ENCODE results near the gene C1QB.
"Not testable (repeated sequence)": the region's sequence is repeated elsewhere in the genome, so short reads cannot be mapped to it uniquely, and the experiment has no call there.

Gene C1QB

DNA sequence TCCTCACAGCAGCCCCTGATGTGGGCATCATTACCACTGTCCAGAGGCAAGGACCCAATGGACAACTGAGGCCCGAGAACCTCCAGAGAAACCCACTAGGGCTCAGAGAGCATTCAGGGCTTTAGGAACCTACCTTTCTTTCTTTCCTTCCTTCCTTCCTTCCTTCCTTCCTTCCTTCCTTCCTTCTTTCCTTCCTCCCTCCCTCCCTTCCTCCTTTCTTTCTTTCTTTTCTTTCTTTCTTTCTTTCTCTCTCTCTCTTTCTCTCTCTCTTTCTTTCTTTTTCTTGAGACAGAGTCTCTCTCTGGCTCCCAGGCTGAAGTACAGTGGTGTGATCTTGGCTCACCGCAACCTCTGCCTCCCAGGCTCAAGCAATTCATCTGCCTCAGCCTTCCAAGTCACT, 15.8 kb downstream of the C1QB start:
- DNase-seq = not testable (repeated sequence)

DNA sequence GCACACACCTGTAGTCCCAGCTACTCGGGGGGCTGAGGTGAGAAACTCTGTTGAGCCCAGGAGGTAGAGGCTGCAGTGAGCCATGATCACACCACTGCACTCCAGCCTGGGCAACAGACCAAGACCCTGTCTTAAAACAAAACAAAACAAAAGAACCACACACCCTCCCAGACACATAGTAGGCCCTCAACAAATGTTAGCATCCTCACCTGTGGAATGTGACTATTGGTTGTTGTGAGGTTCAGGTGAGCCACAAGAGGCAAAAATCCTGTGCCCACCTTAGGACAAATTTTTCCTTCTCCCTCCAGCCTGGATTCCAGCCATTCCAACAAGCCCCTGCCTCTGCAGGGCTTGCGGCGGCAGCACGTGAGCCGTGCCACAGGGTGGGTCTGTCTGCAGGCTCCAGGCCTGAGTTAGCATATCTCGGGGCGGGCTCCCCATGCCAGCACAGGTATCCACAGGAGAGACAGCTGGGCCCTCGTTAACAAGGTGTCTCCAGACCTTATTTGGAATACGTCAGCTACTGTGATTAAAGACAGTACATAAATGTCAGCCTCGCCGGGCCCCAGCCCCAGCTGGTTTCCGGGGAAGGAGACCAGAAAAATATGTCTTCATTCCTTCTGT, 17.4 kb downstream of the C1QB start:
- DNase-seq = no peak

DNA sequence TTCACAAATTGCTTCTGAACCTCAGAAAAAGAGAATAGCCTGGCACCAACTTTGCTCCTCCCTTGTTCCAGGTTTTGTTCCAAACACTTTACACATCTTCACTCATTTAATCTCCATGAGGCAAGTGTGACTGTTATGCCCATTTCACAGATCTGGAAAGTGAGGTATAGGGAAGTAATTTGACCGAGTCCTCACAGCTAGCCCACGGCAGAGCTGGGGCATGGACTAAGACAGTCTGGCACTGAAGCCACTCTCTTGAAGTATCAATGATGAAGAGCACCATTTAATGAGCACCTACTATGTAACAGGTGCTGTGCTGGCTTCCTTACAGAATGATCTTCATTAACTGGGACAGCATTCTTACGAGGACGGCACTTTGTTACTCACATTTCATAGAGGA, 19.0 kb downstream of the C1QB start:
- no peak for DNase-seq

DNA sequence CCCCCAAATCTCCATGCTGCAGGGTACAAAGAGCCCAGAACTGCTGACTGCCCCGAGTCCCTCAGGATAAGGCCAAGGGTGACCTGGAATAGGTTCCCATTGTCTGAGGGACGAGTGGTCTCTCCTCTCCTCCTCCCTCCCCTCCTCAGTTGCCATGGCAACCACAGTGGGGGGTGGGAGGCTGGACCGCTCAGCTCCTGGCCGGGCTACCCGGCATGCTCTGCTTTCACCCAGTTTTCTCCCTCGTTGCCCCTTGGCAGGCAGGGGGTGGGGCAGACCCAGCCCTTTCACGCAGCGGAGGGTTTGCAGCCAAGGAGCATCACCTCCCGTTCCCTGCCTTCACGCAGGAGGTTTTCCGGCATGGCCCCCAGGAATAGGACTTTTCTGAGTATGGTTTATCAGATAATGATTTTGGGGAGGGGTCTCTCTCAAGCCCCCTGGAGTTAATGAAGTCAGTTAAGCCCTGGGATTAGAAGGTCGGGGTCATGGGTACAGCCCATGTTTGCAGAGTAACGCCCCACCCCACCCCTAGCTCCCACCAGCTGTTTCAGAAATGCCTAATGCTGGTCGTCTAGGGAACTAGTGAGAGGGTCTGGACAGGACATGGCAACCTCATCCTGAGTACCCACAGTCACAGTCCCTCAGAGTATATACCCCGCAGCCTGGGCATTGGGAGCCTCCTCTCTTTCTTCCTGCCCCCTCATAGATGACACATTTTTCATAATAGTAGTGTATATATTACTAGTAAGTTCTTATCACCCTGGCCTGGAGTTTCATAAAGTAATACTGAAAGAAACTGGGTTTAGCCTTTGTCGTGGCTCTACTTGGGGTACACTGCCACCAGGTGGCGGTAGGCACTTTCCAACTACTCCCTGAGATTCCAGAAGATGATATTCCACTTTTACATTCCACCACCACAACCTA, 20.7 kb downstream of the C1QB start:
- peak; percentile 80 for DNase-seq

DNA sequence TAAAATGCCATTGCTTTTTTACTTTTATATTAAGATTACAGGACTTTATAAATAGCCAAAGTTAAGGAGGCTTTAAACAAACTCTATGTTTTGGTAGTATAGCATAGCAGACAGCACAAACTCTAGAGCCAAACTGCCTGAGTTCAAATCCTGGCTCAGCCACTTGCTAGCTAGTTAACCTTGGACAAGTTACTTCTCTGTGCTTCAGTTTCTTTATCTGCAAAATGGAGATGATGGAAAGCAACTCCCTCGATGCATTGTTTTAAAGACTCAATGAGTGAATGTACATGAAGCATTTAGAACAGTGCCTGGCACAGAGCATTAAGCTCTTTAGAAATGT, 21.3 kb downstream of the C1QB start:
- no peak for DNase-seq

DNA sequence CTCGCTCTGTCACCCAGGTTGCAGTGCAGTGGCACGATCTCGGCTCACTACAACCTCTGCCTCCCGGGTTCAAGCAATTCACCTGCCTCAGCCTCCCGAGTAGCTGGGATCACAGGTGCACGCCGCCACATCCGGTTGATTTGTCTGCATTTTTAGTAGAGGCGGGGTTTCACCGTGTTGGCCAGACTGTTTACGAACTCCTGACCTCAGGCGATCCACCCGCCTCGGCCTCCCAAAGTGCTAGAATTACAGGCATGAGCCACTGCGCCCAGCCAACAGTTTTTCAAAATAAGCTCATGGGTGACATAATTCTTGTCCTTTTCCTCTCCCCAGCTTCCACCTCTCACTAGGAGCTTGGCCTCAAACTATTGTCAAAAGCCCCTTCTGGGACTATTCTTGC, 23.1 kb downstream of the C1QB start:
- DNase-seq = not testable (repeated sequence)

DNA sequence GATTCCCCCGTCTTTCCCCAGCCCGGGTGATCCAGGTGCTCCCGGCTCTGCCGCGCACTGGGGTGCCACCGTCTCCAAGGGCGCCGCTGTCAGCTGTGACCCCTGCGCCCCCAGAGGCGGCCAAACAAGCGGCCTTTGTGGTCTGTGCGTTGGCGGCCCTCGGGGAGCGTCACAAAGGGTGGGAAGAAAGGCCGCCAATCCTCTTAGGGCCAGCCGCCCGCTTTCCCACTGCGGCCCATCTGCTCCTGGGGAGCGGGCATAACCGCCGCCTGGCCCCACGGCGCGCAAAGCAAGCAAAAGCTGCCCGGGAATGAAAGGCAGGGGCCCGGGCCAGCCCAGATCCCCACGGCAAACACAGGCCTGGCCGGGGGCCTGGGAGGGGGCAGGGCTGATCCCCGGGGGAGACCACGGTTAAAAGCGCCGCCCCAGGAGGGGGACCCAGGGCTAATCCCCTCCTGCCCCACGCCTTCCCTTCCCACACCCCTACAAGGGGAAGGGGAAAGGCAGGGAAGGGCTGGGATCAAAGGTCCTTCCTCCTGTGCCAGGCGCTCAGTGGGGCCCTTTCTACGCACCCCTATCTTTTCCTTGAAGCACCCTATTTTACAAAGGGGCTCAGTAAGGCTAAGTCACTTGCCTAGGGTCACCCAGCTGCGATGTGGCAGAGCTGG, 24.0 kb downstream of the C1QB start:
- DNase-seq = no peak

DNA sequence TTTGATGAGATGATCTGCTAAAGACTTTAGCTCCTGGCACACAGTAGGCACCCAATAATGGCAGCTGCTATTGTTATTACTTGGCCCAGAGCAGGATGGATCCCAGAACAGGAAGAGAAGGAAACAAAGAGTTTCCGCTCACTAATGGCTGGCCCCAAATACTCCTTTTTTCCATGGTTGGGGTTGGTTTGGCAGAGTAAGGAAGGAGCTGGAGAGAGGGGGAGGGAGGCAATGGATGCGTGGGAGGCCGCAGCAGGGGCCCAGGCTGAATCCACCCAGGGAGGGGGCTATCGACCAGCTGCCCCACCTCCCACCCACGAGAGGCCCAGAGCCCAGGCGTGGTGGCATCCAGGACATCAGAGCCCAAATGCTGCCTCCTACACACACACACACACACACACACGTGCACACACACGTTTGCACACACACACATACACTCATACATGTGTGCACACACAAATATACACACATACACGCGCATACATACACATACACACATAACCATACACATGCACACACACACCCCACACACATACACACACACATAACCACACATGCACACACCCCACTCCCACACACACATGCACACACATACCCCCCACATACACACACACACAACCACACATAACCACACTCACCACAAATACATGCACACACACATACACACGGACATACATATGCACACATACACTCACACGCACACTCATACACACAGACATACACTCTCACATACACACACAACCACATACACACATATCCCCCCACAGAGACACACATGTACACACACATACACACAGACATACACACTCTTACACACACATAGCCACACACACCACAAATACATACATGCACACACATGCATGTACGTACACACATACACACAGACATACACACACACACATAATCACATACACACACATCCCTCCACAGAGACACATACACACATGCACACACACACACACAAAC, 25.2 kb downstream of the C1QB start:
- DNase-seq = no peak

DNA sequence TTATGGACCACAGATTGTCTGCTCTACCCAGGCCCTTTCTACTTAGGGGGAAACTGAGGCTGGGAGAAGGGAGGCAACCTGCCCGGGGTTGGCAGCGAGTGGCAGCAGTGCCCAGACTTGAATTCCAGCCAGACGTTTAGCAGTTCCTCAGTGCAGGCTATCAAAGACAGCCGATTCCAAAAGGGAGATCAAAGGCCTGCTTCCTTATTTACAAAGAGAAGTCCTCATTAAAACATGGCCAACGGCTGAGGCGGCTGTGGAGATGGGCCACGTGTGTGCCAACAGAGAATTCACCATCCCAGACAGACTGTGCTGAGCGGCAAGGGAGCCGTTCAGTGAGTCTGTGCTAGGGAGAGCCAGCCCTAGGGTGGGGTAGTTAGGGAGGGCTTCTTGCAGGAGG, 27.7 kb downstream of the C1QB start:
- no peak for DNase-seq

DNA sequence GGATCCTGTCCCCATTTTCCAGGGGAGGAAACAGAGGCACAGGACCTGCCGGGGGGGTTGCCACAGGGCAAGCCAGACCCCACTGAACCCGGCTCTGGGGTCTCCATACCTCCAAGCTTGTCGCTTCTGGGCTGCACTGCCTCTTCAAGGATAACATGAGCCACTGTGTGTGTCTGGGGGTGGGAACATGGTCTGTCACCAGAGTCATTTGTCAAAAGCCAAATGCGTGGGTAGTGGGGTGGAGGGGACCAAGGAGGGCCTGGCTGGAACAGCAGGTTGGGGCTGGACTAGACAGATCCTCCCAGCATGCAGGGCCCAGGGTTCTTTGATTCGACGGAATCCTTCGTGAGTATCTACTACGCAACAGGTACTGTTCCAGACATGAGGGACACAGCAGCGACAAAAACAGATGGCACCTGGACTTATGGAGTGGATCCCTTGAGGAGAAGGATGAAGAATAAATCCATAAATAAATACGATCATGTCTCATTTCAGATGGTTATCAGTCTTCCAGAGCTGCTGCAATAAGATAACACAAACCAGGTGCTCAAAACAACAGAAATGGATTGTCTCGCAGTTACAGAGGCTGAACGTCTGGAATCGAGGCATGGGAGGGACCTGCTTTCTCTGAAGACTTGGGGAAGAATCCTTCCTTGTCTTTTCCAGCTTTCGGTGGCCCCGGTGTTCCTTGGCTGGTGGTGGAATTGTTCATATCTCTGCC, 28.7 kb downstream of the C1QB start:
- no peak for DNase-seq

DNA sequence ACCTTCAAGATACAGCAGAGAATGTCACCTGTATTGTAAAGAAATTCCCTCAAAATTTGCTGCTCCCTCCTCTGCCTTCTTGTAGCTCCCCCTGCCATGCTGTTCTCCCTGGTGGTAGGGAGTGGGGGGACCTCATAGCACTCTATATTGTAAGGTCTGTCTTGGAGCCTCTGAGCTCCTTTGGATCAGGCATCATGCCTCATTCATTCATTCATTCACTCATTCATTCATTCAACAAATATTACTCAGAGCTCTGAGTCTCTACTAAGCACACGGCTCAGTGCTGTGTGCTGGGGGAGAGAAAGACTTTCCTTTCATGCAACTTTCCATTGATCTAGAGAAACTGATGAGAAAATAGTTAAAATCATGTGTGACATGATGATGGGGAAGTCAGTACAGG, 30.5 kb downstream of the C1QB start:
- no peak for DNase-seq

DNA sequence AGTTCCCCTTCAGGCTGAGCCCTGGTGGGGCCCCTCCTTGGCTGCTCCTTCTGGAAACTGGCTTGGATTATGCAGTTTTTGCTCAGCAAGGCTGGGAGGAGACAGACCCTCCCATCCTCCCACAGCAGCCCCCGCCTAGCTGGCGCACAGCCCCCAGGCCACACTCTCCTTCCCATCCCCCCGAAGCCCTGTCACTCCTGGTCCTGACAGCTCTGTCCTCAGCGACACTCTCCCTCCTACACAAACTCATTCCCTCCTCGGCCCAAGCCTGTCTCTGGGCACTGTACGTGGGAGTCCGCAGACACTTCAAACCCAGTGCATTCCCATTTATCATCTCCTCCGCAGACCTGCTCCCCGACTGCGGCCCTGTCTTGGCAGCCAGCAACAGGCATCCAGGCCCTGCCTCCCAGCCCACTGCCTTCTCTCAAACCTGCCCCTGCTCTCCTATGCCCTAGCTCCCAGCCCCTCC, 32.6 kb downstream of the C1QB start:
- no peak for DNase-seq

DNA sequence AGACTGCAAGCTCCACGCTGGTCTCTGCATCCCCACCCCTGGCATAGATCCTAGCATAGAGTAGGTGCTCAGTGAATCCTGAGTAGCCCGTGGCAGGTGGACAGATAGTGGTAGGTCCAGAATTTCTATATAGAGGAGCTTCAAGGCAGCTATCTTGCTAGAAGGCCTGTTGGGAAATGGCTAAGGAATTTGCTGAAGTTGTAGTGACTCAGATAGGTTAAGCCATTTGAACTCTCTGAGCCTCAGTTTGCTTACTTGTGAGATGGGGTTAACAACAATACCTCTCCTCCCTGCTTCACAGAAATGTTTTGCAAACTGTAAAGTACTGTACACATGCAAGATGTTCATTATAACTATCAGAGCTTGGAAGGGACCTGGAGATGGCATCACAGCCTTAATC, 34.2 kb downstream of the C1QB start:
- DNase-seq = no peak

DNA sequence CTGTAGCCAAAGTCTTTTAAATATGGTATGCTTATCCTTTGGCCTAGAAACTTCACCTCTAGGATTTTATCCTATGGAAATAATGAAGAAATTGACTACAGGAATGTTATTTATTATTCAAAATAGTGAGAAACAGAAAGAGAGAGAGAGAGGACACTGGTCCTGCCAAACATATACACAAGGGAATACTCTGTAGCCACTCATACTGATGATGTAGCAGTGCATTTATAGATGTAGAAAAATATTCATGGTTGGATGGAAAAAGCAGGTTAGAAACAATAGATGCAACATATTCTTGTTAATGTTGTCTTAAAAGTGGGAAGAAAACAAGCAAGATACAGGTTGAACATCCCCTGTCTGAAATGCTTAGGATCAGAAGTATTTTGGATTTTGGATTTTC, 35.4 kb downstream of the C1QB start:
- DNase-seq = no peak

DNA sequence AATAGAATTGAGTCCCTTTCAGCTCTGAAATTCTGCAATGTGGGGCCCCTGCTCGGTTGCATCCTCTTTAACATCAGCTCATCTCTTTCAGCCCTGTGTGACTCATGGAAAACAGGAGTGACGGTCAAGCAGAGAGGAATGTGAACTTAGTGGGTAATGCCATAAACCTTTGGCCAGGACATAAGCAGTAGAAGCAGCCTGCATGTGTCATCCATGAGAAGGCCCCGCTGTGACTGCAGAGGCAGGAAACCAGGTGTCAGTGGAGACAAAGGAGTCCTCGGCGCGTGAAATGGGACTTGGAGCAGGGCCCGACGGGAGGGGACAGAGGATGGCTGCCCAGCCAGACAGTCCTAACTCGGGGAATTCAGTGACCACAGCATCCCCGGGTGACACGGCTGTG, 36.5 kb downstream of the C1QB start:
- no peak for DNase-seq

DNA sequence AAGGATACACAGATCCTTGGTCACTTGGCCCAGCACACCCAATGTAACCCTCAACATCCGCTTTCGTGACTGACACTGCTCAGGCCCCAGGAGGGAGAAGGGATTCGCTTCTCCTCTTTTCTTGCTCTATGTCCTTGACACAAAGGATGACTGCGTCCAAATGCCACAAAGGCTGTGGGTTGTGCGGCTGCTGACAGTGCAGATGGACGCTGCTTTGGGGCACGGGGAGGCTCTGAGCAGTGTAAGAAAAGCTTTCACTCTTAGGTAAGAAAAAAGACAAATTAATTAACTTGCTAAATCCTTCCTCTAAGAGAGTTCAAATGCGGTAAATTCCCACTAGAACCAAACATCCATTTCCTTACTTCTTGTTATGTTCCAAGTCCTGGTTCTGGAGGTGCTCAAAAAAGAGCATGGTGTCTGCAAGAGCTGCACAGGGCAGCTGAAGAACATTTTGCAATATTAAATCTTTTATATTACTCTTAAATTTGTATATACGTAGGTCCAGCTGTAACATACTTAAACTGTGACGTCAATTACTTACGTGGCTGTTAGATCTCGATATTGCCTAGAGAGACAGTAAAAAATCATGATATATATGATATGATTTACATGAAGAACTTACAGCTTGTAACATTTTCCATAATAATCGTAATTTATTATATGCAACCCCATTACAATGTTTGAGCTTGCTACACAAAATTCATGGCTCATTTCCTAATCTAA, 38.2 kb downstream of the C1QB start:
- DNase-seq = no peak

DNA sequence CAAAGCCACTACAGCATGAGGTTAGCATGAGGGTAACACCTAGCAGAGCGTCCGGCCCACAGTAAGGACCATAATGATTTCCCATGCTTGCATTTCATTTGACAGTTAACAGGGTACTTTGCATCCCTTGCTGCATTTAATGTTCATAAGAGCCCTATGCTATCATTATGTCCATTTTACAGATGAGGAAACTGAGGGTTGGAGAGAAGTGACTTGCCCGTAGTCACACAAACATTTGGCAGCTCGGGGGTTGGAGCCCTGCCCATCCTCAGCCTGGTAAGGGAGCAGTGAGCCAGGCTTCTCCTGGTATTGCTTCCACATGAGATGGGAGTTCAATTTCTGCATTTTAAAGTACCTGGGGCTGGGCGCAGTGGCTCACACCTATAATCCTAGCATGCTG, 41.1 kb downstream of the C1QB start:
- no peak for DNase-seq

DNA sequence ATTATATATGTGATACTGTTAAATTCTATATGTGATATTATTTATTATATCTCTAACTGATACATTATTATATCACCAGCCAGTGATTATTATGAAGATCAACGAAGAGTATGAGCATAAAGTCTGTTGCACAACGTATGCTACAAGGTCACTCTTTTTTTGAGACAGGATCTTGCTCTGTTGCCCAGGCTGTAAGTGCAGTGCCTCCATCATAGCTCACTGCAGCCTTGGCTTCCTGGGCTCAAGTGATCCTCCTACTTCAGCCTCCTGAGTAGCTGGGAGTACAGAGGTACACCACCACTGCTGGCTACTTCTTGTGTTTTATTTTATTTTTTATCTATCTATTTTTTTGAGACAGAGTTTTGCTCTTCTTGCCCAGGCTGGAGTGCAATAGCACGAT, 43.6 kb downstream of the C1QB start:
- no peak for DNase-seq

DNA sequence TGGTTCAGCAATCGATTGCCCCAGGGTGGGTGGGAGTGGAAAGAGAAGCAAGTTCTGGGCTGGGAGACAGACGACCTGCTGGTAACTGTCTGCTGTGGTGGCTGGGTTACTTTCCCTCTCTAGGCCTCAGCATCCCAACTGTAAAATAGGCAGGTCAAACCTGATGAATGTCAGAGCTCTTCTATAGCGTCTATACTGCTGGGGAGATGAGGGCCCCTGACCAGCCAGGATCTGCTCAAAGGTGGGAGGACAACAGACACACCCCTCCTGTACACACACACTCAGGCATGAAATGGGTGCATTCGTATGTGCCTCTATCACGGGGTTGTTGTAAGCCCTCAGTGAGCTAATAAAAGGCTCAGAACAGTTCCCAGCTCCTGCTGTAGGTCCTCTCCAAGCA, 44.9 kb downstream of the C1QB start:
- DNase-seq = no peak

DNA sequence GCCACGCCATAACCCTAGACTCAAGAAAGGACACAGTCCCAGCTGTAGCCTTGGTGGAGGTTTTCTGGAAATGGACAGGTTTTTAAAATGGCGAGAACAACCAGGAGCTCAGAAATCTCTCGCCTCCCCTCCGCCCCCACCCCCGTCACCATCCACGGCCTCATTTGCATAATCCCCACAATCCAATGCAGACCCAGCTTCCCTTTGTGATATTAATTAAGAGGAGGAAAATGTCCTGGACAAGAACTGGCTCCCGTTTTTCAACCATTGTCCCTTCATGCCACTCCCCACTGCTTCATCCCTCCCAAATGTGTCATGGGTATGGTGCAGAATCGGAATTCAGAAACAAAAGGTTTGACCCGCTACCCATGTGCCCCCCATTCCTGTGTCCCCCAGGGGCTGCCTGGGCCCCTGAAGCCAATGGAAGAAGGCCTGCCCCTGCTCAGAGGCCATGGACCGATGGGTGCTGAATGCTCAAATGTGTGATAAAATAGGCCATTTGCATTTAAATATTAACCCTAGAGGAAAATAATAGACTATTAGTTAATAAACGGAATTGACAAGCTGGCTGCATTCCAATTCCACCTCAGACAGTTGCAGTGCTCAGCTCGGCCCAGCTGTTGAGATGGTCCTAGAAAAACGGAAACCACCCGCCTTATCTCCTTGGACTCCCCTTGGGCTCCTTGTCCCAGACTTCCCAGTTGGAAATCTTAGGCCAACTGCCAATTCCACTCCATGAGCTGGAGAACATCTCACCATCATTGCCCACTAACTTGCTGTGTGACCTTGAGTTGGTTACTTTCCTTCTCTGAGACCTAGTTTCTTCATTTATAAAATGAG, 46.9 kb downstream of the C1QB start:
- no peak for DNase-seq

Data from NCI-H2227 treated with DMSO at 0.1 percent for 48 hours (cell line).